Mesenchymal stem cell (in vitro differentiated cells and primary cell): ENCODE data around the gene TENM4.
A peak's percentile ranks its signal among the peaks of the same experiment; 100 is the strongest.

Experiments used
- DNase-seq: peaks from one replicate; pipeline ENCODE4 v3.0.0-alpha.2; 2013
- H2AFZ ChIP-seq: one replicate; pipeline ENCODE4 v1.6.1; 2013; ENCODE audit warnings: low read depth, mild to moderate bottlenecking, control low read depth, inconsistent platforms, low read length, moderate library complexity
- H2AK5ac ChIP-seq: 2 replicates; pipeline ENCODE4 v1.6.1; 2013; ENCODE audit warnings: low read length, moderate library complexity, mild to moderate bottlenecking, inconsistent platforms; ENCODE audit not compliant: severe bottlenecking
- H2BK120ac ChIP-seq: one replicate; pipeline ENCODE4 v1.6.1; 2013; ENCODE audit warnings: low read depth, mild to moderate bottlenecking, inconsistent platforms, low read length, moderate library complexity
- H2BK12ac ChIP-seq, 2 experiments: one replicate each; pipeline ENCODE4 v1.6.1; 2013; ENCODE audit warnings: inconsistent platforms in 2 of 2, low read length in 2 of 2, mild to moderate bottlenecking in 2 of 2, moderate library complexity in 2 of 2, control low read depth in 1 of 2
- H2BK15ac ChIP-seq: one replicate; pipeline ENCODE4 v1.6.1; 2013; ENCODE audit warnings: mild to moderate bottlenecking, low read depth, inconsistent platforms; ENCODE audit not compliant: poor library complexity, severe bottlenecking
- H2BK5ac ChIP-seq: 2 replicates; pipeline ENCODE4 v1.6.1; 2013; ENCODE audit warnings: low read depth, mild to moderate bottlenecking, low read length, control low read depth, inconsistent platforms; ENCODE audit not compliant: poor library complexity, severe bottlenecking
- H3K14ac ChIP-seq, 2 experiments: one replicate each; pipeline ENCODE4 v1.6.1; 2013; ENCODE audit warnings: inconsistent platforms in 2 of 2, low read length in 2 of 2, control low read depth in 1 of 2, mild to moderate bottlenecking in 1 of 2, moderate library complexity in 1 of 2
- H3K18ac ChIP-seq, 2 experiments: one replicate each; pipeline ENCODE4 v1.6.1; 2013; ENCODE audit warnings: inconsistent platforms in 2 of 2, low read length in 2 of 2, control low read depth in 1 of 2, low read depth in 1 of 2, mild to moderate bottlenecking in 1 of 2
- H3K23ac ChIP-seq, 2 experiments: one replicate each; pipeline ENCODE4 v1.6.1; 2013; ENCODE audit warnings: inconsistent platforms in 2 of 2, low read length in 2 of 2, mild to moderate bottlenecking in 2 of 2, moderate library complexity in 2 of 2, control low read depth in 1 of 2
- H3K27ac ChIP-seq: 2 replicates; pipeline ENCODE4 v1.5.1; 2013; ENCODE audit warnings: mild to moderate bottlenecking, moderate library complexity, low read length, control low read depth, inconsistent platforms; ENCODE audit not compliant: poor library complexity, severe bottlenecking
- H3K27me3 ChIP-seq, 2 experiments: 2 replicates each; pipeline versions ENCODE4 v1.6.1 to v1.7.0; 2013; ENCODE audit warnings: low read length in 2 of 2, mild to moderate bottlenecking in 2 of 2, moderate library complexity in 2 of 2, control low read depth in 1 of 2, inconsistent platforms in 1 of 2; ENCODE audit not compliant: control insufficient read depth in 1 of 2, insufficient read depth in 1 of 2
- H3K36me3 ChIP-seq, 2 experiments: 2 replicates each; pipeline versions ENCODE4 v1.6.1 to v1.7.0; 2013; ENCODE audit warnings: low read length in 2 of 2, control low read depth in 1 of 2, inconsistent platforms in 1 of 2, low read depth in 1 of 2, mild to moderate bottlenecking in 1 of 2; ENCODE audit not compliant: insufficient read depth in 2 of 2, control insufficient read depth in 1 of 2
- H3K4ac ChIP-seq, 2 experiments: one replicate each; pipeline ENCODE4 v1.6.1; 2013; ENCODE audit warnings: inconsistent platforms in 2 of 2, low read length in 2 of 2, mild to moderate bottlenecking in 2 of 2, moderate library complexity in 2 of 2, control low read depth in 1 of 2, low read depth in 1 of 2
- H3K4me1 ChIP-seq: 2 replicates; pipeline ENCODE4 v1.6.1; 2013; ENCODE audit warnings: low read depth, low read length, control low read depth; ENCODE audit not compliant: control insufficient read depth, insufficient read depth
- H3K4me2 ChIP-seq: 2 replicates; pipeline ENCODE4 v1.6.1; 2013; ENCODE audit warnings: low read length, mild to moderate bottlenecking, inconsistent platforms; ENCODE audit not compliant: poor library complexity, severe bottlenecking
- H3K4me3 ChIP-seq, 2 experiments: 2 replicates each; pipeline versions ENCODE4 v1.5.1 to v1.7.0; 2013; ENCODE audit warnings: low read length in 2 of 2, mild to moderate bottlenecking in 2 of 2, control low read depth in 1 of 2, low read depth in 1 of 2; ENCODE audit not compliant: insufficient read depth in 1 of 2
- H3K79me1 ChIP-seq: replicated peaks from 2 replicates; pipeline ENCODE4 v1.6.1; 2013; ENCODE audit warnings: mild to moderate bottlenecking, control low read depth, low read length, inconsistent platforms; ENCODE audit not compliant: poor library complexity, severe bottlenecking
- H3K9ac ChIP-seq: 2 replicates; pipeline ENCODE4 v1.7.0; 2013; ENCODE audit warnings: mild to moderate bottlenecking, low read length, moderate library complexity
- H3K9me3 ChIP-seq: 2 replicates; pipeline ENCODE4 v1.7.0; 2013; ENCODE audit warnings: mild to moderate bottlenecking, low read length; ENCODE audit not compliant: control insufficient read depth
- H4K8ac ChIP-seq: one replicate; pipeline ENCODE4 v1.6.1; 2013; ENCODE audit warnings: inconsistent platforms, mild to moderate bottlenecking, low read length, moderate library complexity
- H4K91ac ChIP-seq: one replicate; pipeline ENCODE4 v1.6.1; 2013; ENCODE audit warnings: mild to moderate bottlenecking, low read length, inconsistent platforms
- WGBS: methylation state at CpG from one replicate; pipeline ENCODE4 v1.1.7; 2013; ENCODE audit warnings: mixed read lengths; 5-methylcytosine and 5-hydroxymethylcytosine counted together

Gene TENM4

DNA sequence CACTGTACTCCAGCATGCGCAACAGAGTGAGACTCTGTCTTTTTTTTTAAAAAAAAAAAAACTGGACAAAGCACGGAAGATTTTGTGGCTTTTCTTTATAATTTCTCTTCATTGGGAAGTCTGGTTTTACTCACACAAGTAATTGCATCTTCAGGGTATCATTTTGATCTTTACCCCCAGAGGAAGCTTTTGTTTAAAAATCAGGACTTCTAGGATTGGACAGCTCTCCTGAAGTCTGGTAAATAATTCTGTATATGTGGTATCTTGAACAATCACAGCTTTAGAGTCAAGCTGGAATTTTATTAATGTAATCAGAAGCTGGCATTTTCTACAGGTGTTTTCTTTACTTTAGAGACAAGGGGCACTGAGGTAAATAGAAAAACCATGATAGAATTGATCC, 658.1 kb downstream of the TENM4 start:
- no peak overlapping the region for H2BK5ac ChIP-seq
- no peak overlapping the region for H2BK15ac ChIP-seq
- no peak overlapping the region for H3K9ac ChIP-seq
- H2BK12ac ChIP-seq: no peak overlapping the region
- H4K8ac ChIP-seq: no peak overlapping the region
- no peak overlapping the region for H3K14ac ChIP-seq
- no peak overlapping the region for H3K27ac ChIP-seq
- H3K4me3 ChIP-seq: no peak overlapping the region
- peak; percentile 17 for DNase-seq
- peaks cover 0 to 4% of the 10 kb centered on the region in 2 experiments for H3K36me3 ChIP-seq
- no peaks in the 10 kb centered on the region for H3K79me1 ChIP-seq
- no peak overlapping the region for H3K23ac ChIP-seq
- no peaks in the 10 kb centered on the region for H3K27me3 ChIP-seq
- H2AFZ ChIP-seq: no peak overlapping the region
- no peak overlapping the region for H4K91ac ChIP-seq
- no peak overlapping the region for H2AK5ac ChIP-seq
- 100% methylated on average over 1 of the region's 2 CpGs for WGBS
- peaks cover 7% of the 10 kb centered on the region for H3K4me1 ChIP-seq
- no peak overlapping the region for H3K4ac ChIP-seq
- H3K4me2 ChIP-seq: no peak overlapping the region
- H3K9me3 ChIP-seq: no peaks in the 10 kb centered on the region
- no peak overlapping the region for H2BK120ac ChIP-seq
- H3K18ac ChIP-seq: no peak overlapping the region

DNA sequence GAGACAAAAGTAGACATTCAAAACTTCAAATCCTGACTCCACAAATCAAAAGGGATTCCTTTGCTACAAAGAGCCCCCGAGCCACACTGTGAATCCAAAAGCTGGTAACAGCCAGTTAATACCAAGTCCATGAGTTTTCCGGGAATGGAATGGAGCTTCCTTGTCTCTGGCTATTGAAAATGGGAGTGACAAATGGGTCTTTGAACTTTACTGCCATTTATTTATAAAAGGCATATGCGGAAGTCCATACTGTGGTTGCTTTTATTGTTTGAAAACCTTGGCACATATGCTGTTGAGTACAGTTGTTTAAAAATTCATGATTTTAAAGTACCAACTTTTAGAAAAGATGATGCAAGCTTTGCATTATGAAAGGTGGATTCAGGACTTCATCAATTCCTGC, 659.9 kb downstream of the TENM4 start:
- Histone ChIP-seq H3K9me3 (no peaks in the 10 kb centered on the region), H2AK5ac (no peak overlapping the region), H3K18ac (no peak overlapping the region), H3K27ac (no peak overlapping the region), H3K36me3 (no peaks in the 10 kb centered on the region), H3K27me3 (no peaks in the 10 kb centered on the region), H3K79me1 (no peaks in the 10 kb centered on the region), H2BK120ac (no peak overlapping the region), H3K23ac (no peak overlapping the region), H3K9ac (no peak overlapping the region), H4K91ac (no peak overlapping the region), H3K14ac (no peak overlapping the region), H2BK15ac (no peak overlapping the region), H4K8ac (no peak overlapping the region), H3K4me3 (no peak overlapping the region), H3K4me1 (peaks cover 2% of the 10 kb centered on the region), H3K4me2 (no peak overlapping the region), H2BK5ac (no peak overlapping the region), H2AFZ (no peak overlapping the region), H3K4ac (no peak overlapping the region), H2BK12ac (no peak overlapping the region)
- no peak for DNase-seq
- WGBS: 91% methylated on average over 3 of the region's 3 CpGs

DNA sequence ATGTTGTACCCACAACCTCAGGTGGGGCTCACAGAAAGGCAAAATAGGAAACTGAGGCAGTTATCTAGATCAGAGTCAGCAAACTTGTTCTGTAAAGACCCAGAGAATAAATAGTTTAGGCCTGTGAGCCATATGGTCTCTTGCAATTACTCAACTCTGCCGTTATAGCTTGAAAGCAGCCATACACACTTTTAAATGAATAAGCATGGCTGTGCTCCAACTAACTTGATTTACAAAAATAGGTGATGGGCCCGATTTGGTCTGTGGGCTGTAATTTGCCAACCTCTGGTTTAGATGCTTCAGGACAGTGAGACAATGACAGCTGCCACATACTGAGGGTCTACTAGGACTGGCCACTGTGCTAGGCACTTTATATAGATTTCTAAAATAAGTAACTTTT, 667.3 kb downstream of the TENM4 start:
- no peaks in the 10 kb centered on the region for H3K4me1 ChIP-seq
- H2BK5ac ChIP-seq: no peak overlapping the region
- DNase-seq: no peak
- peaks cover 0 to 8% of the 10 kb centered on the region in 2 experiments for H3K36me3 ChIP-seq
- H2AFZ ChIP-seq: no peak overlapping the region
- H3K27me3 ChIP-seq: no peaks in the 10 kb centered on the region
- H3K79me1 ChIP-seq: no peaks in the 10 kb centered on the region
- H3K4me3 ChIP-seq: no peak overlapping the region
- no peak overlapping the region for H2BK12ac ChIP-seq
- H3K4ac ChIP-seq: no peak overlapping the region
- no peak overlapping the region for H3K4me2 ChIP-seq
- no peak overlapping the region for H3K9ac ChIP-seq
- H4K8ac ChIP-seq: no peak overlapping the region
- H3K27ac ChIP-seq: no peak overlapping the region
- no peak overlapping the region for H2BK120ac ChIP-seq
- WGBS: 100% methylated on average over 1 of the region's 2 CpGs
- no peak overlapping the region for H3K14ac ChIP-seq
- H2BK15ac ChIP-seq: no peak overlapping the region
- H3K18ac ChIP-seq: no peak overlapping the region
- no peaks in the 10 kb centered on the region for H3K9me3 ChIP-seq
- no peak overlapping the region for H2AK5ac ChIP-seq
- H3K23ac ChIP-seq: no peak overlapping the region
- no peak overlapping the region for H4K91ac ChIP-seq

DNA sequence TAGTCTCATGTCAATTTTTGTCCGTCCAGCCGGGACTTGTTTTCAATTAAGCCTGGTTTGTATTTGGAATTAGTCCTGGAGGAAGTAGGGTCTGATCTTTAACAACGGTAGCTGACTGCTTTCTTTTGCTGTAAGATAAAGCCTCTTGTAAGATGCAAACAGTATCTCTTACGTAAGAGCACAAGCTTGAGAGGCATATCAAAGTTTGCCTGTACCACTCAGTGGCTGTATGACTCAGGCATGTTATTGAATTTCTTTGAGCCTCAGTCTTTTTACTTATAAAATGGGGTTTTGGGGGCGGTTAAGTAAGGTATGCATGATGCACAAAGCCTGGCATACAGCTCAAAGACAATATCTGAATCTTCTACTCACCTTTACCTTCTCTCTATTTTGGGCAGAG, 667.8 kb downstream of the TENM4 start:
- 73% methylated on average over 4 of the region's 5 CpGs for WGBS

More for the DNA sequence above, 667.8 kb downstream of the TENM4 start:
- Histone ChIP-seq H3K18ac (no peak overlapping the region), H2BK12ac (no peak overlapping the region), H3K9ac (no peak overlapping the region), H3K9me3 (no peaks in the 10 kb centered on the region), H3K79me1 (no peaks in the 10 kb centered on the region), H2AK5ac (no peak overlapping the region), H2BK15ac (no peak overlapping the region), H3K27ac (no peak overlapping the region), H2BK120ac (no peak overlapping the region), H4K8ac (no peak overlapping the region), H3K23ac (no peak overlapping the region), H3K36me3 (peaks cover 0 to 8% of the 10 kb centered on the region in 2 experiments), H3K4ac (no peak overlapping the region), H3K14ac (no peak overlapping the region), H3K4me2 (no peak overlapping the region), H3K4me3 (no peak overlapping the region), H4K91ac (no peak overlapping the region), H3K27me3 (no peaks in the 10 kb centered on the region), H3K4me1 (no peaks in the 10 kb centered on the region), H2AFZ (no peak overlapping the region), H2BK5ac (no peak overlapping the region)
- DNase-seq: peak; percentile 22
